HG03064 (cell line): Measurements from ENCODE around the gene MOSPD2.

ENCODE experiments used
- ATAC-seq: cut with Tn5 transposase; IDR thresholded peaks from one replicate; pipeline ENCODE4 v1.9.1; 2021; ENCODE audit warnings: low read depth; ENCODE audit not compliant: unreplicated experiment

The MOSPD2 gene

GRCh38 chrX:14903891-14904290 lies 30.7 kb downstream of the MOSPD2 start:
- no peak for ATAC-seq

- no peak for ATAC-seq
Measured at GRCh38 chrX:14913241-14913640, 40.0 kb downstream of the MOSPD2 start.

GRCh38 chrX:14915596-14915995 lies 42.4 kb downstream of the MOSPD2 start:
- no peak for ATAC-seq

- ATAC-seq, result no peak
Measured at GRCh38 chrX:14916017-14916674, 42.9 kb downstream of the MOSPD2 start.

GRCh38 chrX:14919407-14919806 lies 46.2 kb downstream of the MOSPD2 start:
- no peak for ATAC-seq

GRCh38 chrX:14920196-14920595 lies 47.0 kb downstream of the MOSPD2 start:
- no peak for ATAC-seq

- no peak for ATAC-seq
Measured at GRCh38 chrX:14922437-14922836, 49.2 kb downstream of the MOSPD2 start.

- ATAC-seq, result no peak
Measured at GRCh38 chrX:14923761-14924160, 50.5 kb downstream of the MOSPD2 start.

- no peak for ATAC-seq
Measured at GRCh38 chrX:14926471-14926870, 53.2 kb downstream of the MOSPD2 start.

GRCh38 chrX:14927401-14927800 lies 54.2 kb downstream of the MOSPD2 start:
- no peak for ATAC-seq

GRCh38 chrX:14930663-14931062 lies 57.4 kb downstream of the MOSPD2 start:
- no peak for ATAC-seq

- ATAC-seq, result no peak
Measured at GRCh38 chrX:14932136-14932535, 58.9 kb downstream of the MOSPD2 start.

GRCh38 chrX:14934423-14934822 lies 61.2 kb downstream of the MOSPD2 start:
- ATAC-seq, result no peak

- ATAC-seq, result no peak
Measured at GRCh38 chrX:14936561-14936960, 63.3 kb downstream of the MOSPD2 start.

GRCh38 chrX:14939644-14940043 lies 66.4 kb downstream of the MOSPD2 start:
- ATAC-seq, result no peak

- no peak for ATAC-seq
Measured at GRCh38 chrX:14941301-14941700, 68.1 kb downstream of the MOSPD2 start.

- no peak for ATAC-seq
Measured at GRCh38 chrX:14942341-14942740, 69.1 kb downstream of the MOSPD2 start.

GRCh38 chrX:14943962-14944361 lies 70.7 kb downstream of the MOSPD2 start:
- ATAC-seq, result no peak

GRCh38 chrX:14946606-14947155 lies 73.5 kb downstream of the MOSPD2 start:
- no peak for ATAC-seq

GRCh38 chrX:14948691-14949090 lies 75.5 kb downstream of the MOSPD2 start:
- ATAC-seq, result no peak

- ATAC-seq, result no peak
Measured at GRCh38 chrX:14956813-14957582, 83.8 kb downstream of the MOSPD2 start.
